ENCODE measurements around the gene STX19. TPM values are rescaled to one million over a fixed set of nuclear protein-coding genes. Genes with fewer than 3 reads are reported as not detected.
A peak's percentile ranks its signal among the peaks of the same experiment; 100 is the strongest.

Gene STX19
- total and polyA plus RNA-seq, 2 of the 13 experiments (the other 11 are each of a cell fraction or from before 2014, with no cell fraction given), result not detected

GRCh38 chr3:94004301-94004910, 24.0 kb downstream of the STX19 start:
- no peaks in the 10 kb centered on the region for H3K4me1 ChIP-seq (ENCODE audit: insufficient read depth, low read length)
- H3K4me2 ChIP-seq (ENCODE audit: low read depth, low read length), result peak overlapping the region; percentile 55
- FAIRE-seq (peak; percentile 39), ATAC-seq (peak; percentile 67), DNase-seq (ENCODE audit: low spot score) (peak; percentile 60)
- in situ Hi-C loops (cut with HindIII; ENCODE audit: extremely low pct_ligation_motif_present, low pct_unique_long_range_greater_than_20kb) (loop anchor here (10.0 kb wide), 1 partner anchor 60 kb away; the partner anchor contains the start of genes DHFR2 and NSUN3), intact Hi-C loops (cut with micrococcal nuclease; ENCODE audit: unreplicated experiment) (loop anchor here (1.0 to 10.0 kb wide), 4 partner anchors 31 to 240 kb away; partner anchors contain the start of genes NSUN3 and PROS1)
- H2AFZ ChIP-seq (ENCODE audit: low read length), result peak overlapping the region; percentile 57
- ChIA-PET CTCF (ENCODE audit: low intra/inter-chr PET ratio, low total read pairs) (interaction anchor here (1.9 kb wide), 1 partner anchor 65 kb away, joined by 25 read pairs; no protein-coding TSS in a partner anchor), POLR2A (interaction anchor here (1.3 kb wide), 1 partner anchor 31 kb away, joined by 3 read pairs; the partner anchor contains the start of gene PROS1)
- H3K36me3 ChIP-seq (replicated peaks in 1 of 2; ENCODE audit: control insufficient read depth in 1 of 2, insufficient read depth in 2 of 2, low read length in 2 of 2), result no peaks in the 10 kb centered on the region
- H3K4me3 ChIP-seq (replicated peaks in 1 of 3; ENCODE audit: insufficient read depth in 1 of 3, low read depth in 2 of 3, low read length in 3 of 3), result 0 out of 6 replicates have a peak overlapping the region, but pooled peaks of 1 of the 3 experiments have one; percentile 31
- 9% methylated on average over 4 of the region's 4 CpGs for WGBS (ENCODE audit: low lambda C conversion rate)
- no peaks in the 10 kb centered on the region for H3K27me3 ChIP-seq (ENCODE audit: control insufficient read depth in 1 of 2, insufficient read depth in 2 of 2, low read length in 2 of 2)
- no TSS peak for BruUV-seq (replicated peaks)
- H3K9me3 ChIP-seq (ENCODE audit: low read length), result no peaks in the 10 kb centered on the region
- peak overlapping the region; percentile 16; the same call in 1 of the 2 replicates for H3K9ac ChIP-seq (ENCODE audit: insufficient read depth, low read depth, low read length)
- H3K79me2 ChIP-seq (ENCODE audit: insufficient read depth, low read length), result no peaks in the 10 kb centered on the region
- H4K20me1 ChIP-seq (ENCODE audit: insufficient read depth, low read length), result no peaks in the 10 kb centered on the region
- peak overlapping the region; percentile 11 for H3K27ac ChIP-seq (ENCODE audit: extremely low read length, insufficient read depth, low read length)
- TF ChIP-seq ZMYM4 (CRISPR knock-in tag; IDR thresholded peaks at IDR 0.05) (no peak), ZNF784 (CRISPR knock-in tag; IDR thresholded peaks at IDR 0.05; ENCODE audit: borderline replicate concordance) (no peak), ZNF569 (CRISPR knock-in tag; IDR thresholded peaks at IDR 0.05; ENCODE audit: borderline replicate concordance) (no peak), SUZ12 (IDR thresholded peaks at IDR 0.05; ENCODE audit: low read depth, low read length) (no peak), POLR2G (IDR thresholded peaks at IDR 0.05; ENCODE audit: low read depth, low read length) (no peak), ZNF646 (CRISPR knock-in tag; IDR thresholded peaks at IDR 0.05) (no peak), MTF2 (CRISPR knock-in tag; IDR thresholded peaks at IDR 0.05; ENCODE audit: borderline replicate concordance) (no peak), TGIF2 (CRISPR knock-in tag; IDR thresholded peaks at IDR 0.05) (no peak), HMGXB3 (CRISPR knock-in tag; IDR thresholded peaks at IDR 0.05; ENCODE audit: borderline replicate concordance) (no peak), ZNF124 (CRISPR knock-in tag; IDR thresholded peaks at IDR 0.05) (0 out of 2 replicates have a peak, but pooled peaks have one; percentile 36), ATF1 (CRISPR knock-in tag; IDR thresholded peaks at IDR 0.05) (no peak), TEAD3 (CRISPR knock-in tag; optimal IDR thresholded peaks at IDR 0.05; ENCODE audit: borderline replicate concordance) (peak; percentile 41)
